Fibroblast of lung (primary cell): ENCODE data around the gene EIF4A2. TPM values are rescaled to one million over a fixed set of nuclear protein-coding genes. Genes with fewer than 3 reads are reported as not detected.

Source experiments
- DNase-seq, 2 donors: peaks; one replicate each; pipeline versions ENCODE4 v3.0.0 to v3.0.0-alpha.2; 2010; ENCODE audit warnings: low read depth in 2 of 2
- H2AFZ ChIP-seq: 2 replicates; pipeline ENCODE4 v1.5.1; 2012; ENCODE audit warnings: low read length, control low read depth, inconsistent platforms
- H3K27ac ChIP-seq: 2 replicates; pipeline ENCODE4 v1.5.1; 2011; ENCODE audit warnings: low read length, control low read depth; ENCODE audit not compliant: insufficient read depth
- H3K27me3 ChIP-seq: 2 replicates; pipeline ENCODE4 v1.5.1; 2011; ENCODE audit warnings: mild to moderate bottlenecking, low read length; ENCODE audit not compliant: control insufficient read depth, insufficient read depth
- H3K36me3 ChIP-seq: 2 replicates; pipeline ENCODE4 v1.5.1; 2011; ENCODE audit warnings: low read length; ENCODE audit not compliant: control insufficient read depth, insufficient read depth
- H3K4me1 ChIP-seq: 2 replicates; pipeline ENCODE4 v1.5.1; 2011; ENCODE audit warnings: low read length; ENCODE audit not compliant: control insufficient read depth, insufficient read depth; ENCODE audit errors: extremely low read depth
- H3K4me2 ChIP-seq: 2 replicates; pipeline ENCODE4 v1.5.1; 2011; ENCODE audit warnings: low read length, control low read depth; ENCODE audit not compliant: insufficient read depth; ENCODE audit errors: extremely low read depth
- H3K4me3 ChIP-seq, 4 experiments: fragments of 200-600 bp in 1 of 4; sonication (generic) in 1 of 4; replicated peaks in 1 of 4; 2 replicates each; pipeline ENCODE4 v1.5.1; 2011 to 2016; ENCODE audit warnings: low read length in 4 of 4, low read depth in 3 of 4, mild to moderate bottlenecking in 3 of 4, control low read depth in 2 of 4, inconsistent platforms in 1 of 4, mixed read lengths in 1 of 4; ENCODE audit not compliant: insufficient read depth in 1 of 4; ENCODE audit errors: control extremely low read depth in 1 of 4
- H3K79me2 ChIP-seq: 2 replicates; pipeline ENCODE4 v1.5.1; 2012; ENCODE audit warnings: mild to moderate bottlenecking, low read length, inconsistent platforms; ENCODE audit not compliant: control insufficient read depth, insufficient read depth
- H3K9ac ChIP-seq: 2 replicates; pipeline ENCODE4 v1.5.1; 2011; ENCODE audit warnings: mild to moderate bottlenecking, low read length, control low read depth; ENCODE audit not compliant: insufficient read depth
- H3K9me3 ChIP-seq: 2 replicates; pipeline ENCODE4 v1.5.1; 2012; ENCODE audit warnings: low read depth, low read length; ENCODE audit not compliant: control insufficient read depth, insufficient read depth
- H4K20me1 ChIP-seq: 2 replicates; pipeline ENCODE4 v1.5.1; 2011; ENCODE audit warnings: low read length; ENCODE audit not compliant: control insufficient read depth, insufficient read depth; ENCODE audit errors: extremely low read depth
- EZH2 ChIP-seq: IDR thresholded peaks from 2 replicates; pipeline ENCODE4 v1.5.1; 2012; ENCODE audit warnings: low read length, control low read depth, mild to moderate bottlenecking; ENCODE audit errors: missing control alignments
- polyA plus RNA-seq, 2 donors: library from polyadenylated mRNA; depleted of rRNA in 1 of 2; stranded (reverse) in 1 of 2; unstranded in 1 of 2; fragments of >200 nt; gene quantifications; 2 replicates each; pipeline ENCODE4 v1.2.1, GENCODE V29; 2011 to 2012; ENCODE audit warnings: missing spikeins in 1 of 2
- total RNA-seq: library from RNA; depleted of rRNA; stranded (reverse); fragments of >200 nt; gene quantifications from 2 replicates; pipeline ENCODE4 v1.2.1, GENCODE V29; 2014
- TF ChIP-seq, protein P1 (sequence below), 2 donors: IDR thresholded peaks in 1 of 2; conservative IDR thresholded peaks in 1 of 2; 1 replicate in 1 of 2; 2 replicates in 1 of 2; pipeline ENCODE4 v1.5.1; 2011 to 2012; ENCODE audit warnings: low read length in 2 of 2, control low read depth in 1 of 2, inconsistent platforms in 1 of 2, low read depth in 1 of 2, mild to moderate bottlenecking in 1 of 2

The EIF4A2 gene
- total and polyA plus RNA-seq, 2 donors (not counting 1 experiment from before 2014, with no cell fraction given): 432 to 1,128 TPM

DNA sequence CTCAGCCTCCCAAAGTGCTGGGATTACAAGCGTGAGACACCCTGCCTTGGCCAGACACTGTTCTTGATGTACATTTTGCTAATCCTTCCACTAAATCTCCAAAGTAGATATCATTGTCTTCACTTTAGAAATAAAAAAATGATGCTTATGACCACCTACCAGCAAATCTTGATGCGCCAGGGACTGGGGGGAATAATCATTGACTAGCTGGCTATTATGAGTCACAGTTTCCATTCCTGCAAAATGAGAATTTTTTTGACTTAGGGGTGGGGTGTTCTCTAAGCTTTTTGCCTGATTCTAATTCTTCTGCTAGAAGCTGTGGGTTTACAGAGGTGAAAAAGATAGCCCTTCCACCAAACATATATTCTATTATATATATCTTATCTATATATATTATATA, 40.0 kb downstream of the EIF4A2 start:
- no peaks in the 10 kb centered on the region for H3K79me2 ChIP-seq
- no peak overlapping the region for H3K27ac ChIP-seq
- no peak overlapping the region for H3K4me3 ChIP-seq
- no peak for TF ChIP-seq EZH2
- TF ChIP-seq, protein P1, sequence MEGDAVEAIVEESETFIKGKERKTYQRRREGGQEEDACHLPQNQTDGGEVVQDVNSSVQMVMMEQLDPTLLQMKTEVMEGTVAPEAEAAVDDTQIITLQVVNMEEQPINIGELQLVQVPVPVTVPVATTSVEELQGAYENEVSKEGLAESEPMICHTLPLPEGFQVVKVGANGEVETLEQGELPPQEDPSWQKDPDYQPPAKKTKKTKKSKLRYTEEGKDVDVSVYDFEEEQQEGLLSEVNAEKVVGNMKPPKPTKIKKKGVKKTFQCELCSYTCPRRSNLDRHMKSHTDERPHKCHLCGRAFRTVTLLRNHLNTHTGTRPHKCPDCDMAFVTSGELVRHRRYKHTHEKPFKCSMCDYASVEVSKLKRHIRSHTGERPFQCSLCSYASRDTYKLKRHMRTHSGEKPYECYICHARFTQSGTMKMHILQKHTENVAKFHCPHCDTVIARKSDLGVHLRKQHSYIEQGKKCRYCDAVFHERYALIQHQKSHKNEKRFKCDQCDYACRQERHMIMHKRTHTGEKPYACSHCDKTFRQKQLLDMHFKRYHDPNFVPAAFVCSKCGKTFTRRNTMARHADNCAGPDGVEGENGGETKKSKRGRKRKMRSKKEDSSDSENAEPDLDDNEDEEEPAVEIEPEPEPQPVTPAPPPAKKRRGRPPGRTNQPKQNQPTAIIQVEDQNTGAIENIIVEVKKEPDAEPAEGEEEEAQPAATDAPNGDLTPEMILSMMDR (conservative IDR thresholded peaks at IDR 0.05 in 1 of 2, IDR thresholded peaks at IDR 0.05 in 1 of 2; ENCODE audit: low read depth in 1 of 2, low read length in 2 of 2): no peak
- DNase-seq: peak in 1 of 2 donors; percentile 56
- H3K4me1 ChIP-seq: peaks cover 19% of the 10 kb centered on the region
- peaks cover 3% of the 10 kb centered on the region for H3K27me3 ChIP-seq
- H3K9ac ChIP-seq: no peak overlapping the region
- no peaks in the 10 kb centered on the region for H4K20me1 ChIP-seq
- H3K9me3 ChIP-seq: no peaks in the 10 kb centered on the region
- H3K36me3 ChIP-seq: no peaks in the 10 kb centered on the region
- H2AFZ ChIP-seq: no peak overlapping the region
- H3K4me2 ChIP-seq: no peak overlapping the region

DNA sequence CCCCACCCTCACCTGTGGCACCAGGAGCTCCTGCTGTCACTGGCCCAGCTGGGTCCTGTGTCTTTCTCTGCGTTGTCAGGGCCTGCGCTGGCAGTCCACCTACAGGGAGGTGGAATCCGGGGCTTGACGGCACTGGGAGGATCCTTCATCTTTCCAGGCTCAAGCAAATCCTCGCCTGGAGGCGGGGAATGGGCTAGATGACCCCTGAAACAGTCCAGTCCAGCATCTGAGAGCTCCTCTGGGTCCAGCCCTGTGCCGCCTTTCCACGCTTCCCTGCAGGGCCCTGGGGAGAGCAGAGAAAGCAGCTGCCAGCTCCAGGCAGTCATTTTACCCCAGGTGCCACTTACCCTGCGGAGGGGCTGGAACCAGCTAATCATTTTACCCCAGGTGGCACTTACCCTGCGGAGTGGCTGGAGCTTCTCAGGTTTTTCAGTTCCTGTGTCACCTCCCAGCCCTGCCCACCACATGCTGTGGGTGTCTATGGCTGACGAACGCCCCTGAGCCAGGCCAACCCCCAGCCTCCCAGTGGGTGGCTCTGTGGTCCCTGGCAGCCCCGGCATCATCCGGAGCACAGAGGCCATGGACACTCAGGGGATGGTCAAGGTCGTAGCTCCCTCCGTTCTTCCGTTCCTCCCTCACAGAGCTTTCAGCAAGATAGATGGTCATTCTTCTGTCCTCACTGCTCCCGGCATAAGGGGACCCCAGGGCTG, 41.2 kb downstream of the EIF4A2 start:
- no peak for TF ChIP-seq EZH2
- TF ChIP-seq, protein P1 (conservative IDR thresholded peaks at IDR 0.05 in 1 of 2, IDR thresholded peaks at IDR 0.05 in 1 of 2; ENCODE audit: low read depth in 1 of 2, low read length in 2 of 2): no peak
- DNase-seq: no peak
- peaks cover 5% of the 10 kb centered on the region for H3K27me3 ChIP-seq
- H3K9me3 ChIP-seq: no peaks in the 10 kb centered on the region
- no peaks in the 10 kb centered on the region for H3K79me2 ChIP-seq
- H3K4me1 ChIP-seq: peaks cover 19% of the 10 kb centered on the region
- H3K9ac ChIP-seq: no peak overlapping the region
- H4K20me1 ChIP-seq: no peaks in the 10 kb centered on the region
- H3K36me3 ChIP-seq: no peaks in the 10 kb centered on the region
- H3K4me3 ChIP-seq: peak overlapping the region in 1 of 4 experiments; percentile 39
- H3K27ac ChIP-seq: peak overlapping the region; percentile 42
- peak overlapping the region; percentile 62 for H2AFZ ChIP-seq
- H3K4me2 ChIP-seq: peak overlapping the region; percentile 75

DNA sequence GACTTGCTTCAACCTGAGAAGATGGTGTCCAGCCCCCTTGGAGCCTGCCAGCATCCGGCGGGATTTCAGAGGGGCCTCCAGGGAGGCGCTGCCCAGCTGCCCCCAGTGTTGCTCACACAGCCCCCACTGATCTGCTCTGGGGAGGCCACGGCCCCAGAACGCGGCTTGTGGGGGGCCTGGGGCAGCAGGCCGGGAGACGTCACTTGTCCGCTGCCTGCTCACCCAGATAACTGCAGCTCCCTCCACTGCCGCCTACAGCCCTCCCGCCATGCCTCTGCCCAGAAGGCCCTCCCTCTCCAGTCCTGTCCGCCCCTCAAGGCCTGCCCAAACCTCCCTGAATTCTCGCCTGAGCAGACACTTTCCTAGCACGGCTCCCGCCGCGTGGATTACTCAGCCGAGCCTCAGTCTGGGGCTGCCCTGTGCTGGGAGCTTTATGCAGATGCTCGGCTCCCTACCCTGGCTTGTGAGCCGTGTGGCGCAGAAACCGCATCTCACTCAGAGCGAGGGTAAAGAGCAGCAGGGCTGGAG, 42.0 kb downstream of the EIF4A2 start:
- H3K27ac ChIP-seq: peak overlapping the region; percentile 42
- peak; percentile 58 to 81 for DNase-seq
- H3K4me2 ChIP-seq: peak overlapping the region; percentile 96
- H3K36me3 ChIP-seq: no peaks in the 10 kb centered on the region
- H3K9me3 ChIP-seq: no peaks in the 10 kb centered on the region
- H2AFZ ChIP-seq: peak overlapping the region; percentile 62
- peaks cover 19% of the 10 kb centered on the region for H3K4me1 ChIP-seq
- no peaks in the 10 kb centered on the region for H3K79me2 ChIP-seq
- H3K4me3 ChIP-seq: peak overlapping the region in 3 of 4 experiments; percentile 27 to 51 (median 39)
- H4K20me1 ChIP-seq: no peaks in the 10 kb centered on the region
- no peak overlapping the region for H3K9ac ChIP-seq
- H3K27me3 ChIP-seq: peaks cover 12% of the 10 kb centered on the region
- TF ChIP-seq, protein P1 (conservative IDR thresholded peaks at IDR 0.05 in 1 of 2, IDR thresholded peaks at IDR 0.05 in 1 of 2; ENCODE audit: low read depth in 1 of 2, low read length in 2 of 2): no peak
- TF ChIP-seq EZH2: no peak
